ENCODE measurements around the gene RASGRP2.

The RASGRP2 gene

GRCh38 chr11:64745189-64745520 is 1.2 kb upstream of the RASGRP2 start:
- no peak for TF ChIP-seq CTCF (IDR thresholded peaks at IDR 0.05; ENCODE audit: low read depth, low read length, missing control alignments)
- H3K4me3 ChIP-seq (ENCODE audit: low read depth, low read length) = peak overlapping the region; percentile 49
- no peak for DNase-seq (ENCODE audit: low read depth)

GRCh38 chr11:64744544-64745188 is 724 bp upstream of the RASGRP2 start:
- no peak for TF ChIP-seq CTCF (IDR thresholded peaks at IDR 0.05; ENCODE audit: low read depth, low read length, missing control alignments)
- peak overlapping the region; percentile 49 for H3K4me3 ChIP-seq (ENCODE audit: low read depth, low read length)
- DNase-seq (ENCODE audit: low read depth) = no peak

- peak overlapping the region; percentile 41; the same call in 1 of the 2 replicates for H3K4me3 ChIP-seq (ENCODE audit: low read depth, low read length)
- DNase-seq (ENCODE audit: low read depth) = no peak
- peak; percentile 93 for TF ChIP-seq CTCF (IDR thresholded peaks at IDR 0.05; ENCODE audit: low read depth, low read length, missing control alignments)
Observed at GRCh38 chr11:64742889-64743590, 902 bp downstream of the RASGRP2 start.

GRCh38 chr11:64742087-64742888 is 1.7 kb downstream of the RASGRP2 start:
- H3K4me3 ChIP-seq (ENCODE audit: low read depth, low read length) = peak overlapping the region; percentile 41; the same call in 1 of the 2 replicates
- no peak for DNase-seq (ENCODE audit: low read depth)
- no peak for TF ChIP-seq CTCF (IDR thresholded peaks at IDR 0.05; ENCODE audit: low read depth, low read length, missing control alignments)

- no peak for TF ChIP-seq CTCF (IDR thresholded peaks at IDR 0.05; ENCODE audit: low read depth, low read length, missing control alignments)
- H3K4me3 ChIP-seq (ENCODE audit: low read depth, low read length) = no peak overlapping the region
- DNase-seq (ENCODE audit: low read depth) = no peak
Observed at GRCh38 chr11:64741375-64742086, 2.4 kb downstream of the RASGRP2 start.

- no peak for TF ChIP-seq CTCF (IDR thresholded peaks at IDR 0.05; ENCODE audit: low read depth, low read length, missing control alignments)
- H3K4me3 ChIP-seq (ENCODE audit: low read depth, low read length) = no peak overlapping the region
- DNase-seq (ENCODE audit: low read depth) = no peak
Observed at GRCh38 chr11:64739871-64740270, 4.1 kb downstream of the RASGRP2 start.
